GM19395 (cell line): ENCODE measurements around the gene PDE2A.

ENCODE experiments used
- ATAC-seq: cut with Tn5 transposase; IDR thresholded peaks from one replicate; pipeline ENCODE4 v1.9.1; 2021; ENCODE audit warnings: mild to moderate bottlenecking, moderate library complexity; ENCODE audit not compliant: unreplicated experiment

PDE2A gene

DNA sequence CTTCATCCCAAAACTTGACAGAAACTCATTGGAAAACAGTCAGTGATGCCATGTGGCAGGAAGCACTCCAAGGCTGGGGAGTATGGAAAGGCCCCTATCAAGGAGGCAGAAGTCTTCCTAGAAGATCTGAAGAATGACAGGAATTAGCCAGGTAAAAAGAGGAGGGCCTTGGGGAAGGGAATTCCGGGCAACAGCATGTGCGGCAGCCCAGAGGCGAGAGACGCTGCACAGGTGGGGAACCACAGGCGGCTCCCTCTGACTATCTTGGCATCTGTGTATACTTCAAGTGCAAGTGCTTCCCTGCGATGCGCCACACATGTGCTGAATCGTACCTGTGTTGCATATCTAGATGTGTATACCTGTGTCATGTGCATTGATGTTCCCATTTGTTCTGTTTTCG, 12.7 kb downstream of the PDE2A start:
- no peak for ATAC-seq

DNA sequence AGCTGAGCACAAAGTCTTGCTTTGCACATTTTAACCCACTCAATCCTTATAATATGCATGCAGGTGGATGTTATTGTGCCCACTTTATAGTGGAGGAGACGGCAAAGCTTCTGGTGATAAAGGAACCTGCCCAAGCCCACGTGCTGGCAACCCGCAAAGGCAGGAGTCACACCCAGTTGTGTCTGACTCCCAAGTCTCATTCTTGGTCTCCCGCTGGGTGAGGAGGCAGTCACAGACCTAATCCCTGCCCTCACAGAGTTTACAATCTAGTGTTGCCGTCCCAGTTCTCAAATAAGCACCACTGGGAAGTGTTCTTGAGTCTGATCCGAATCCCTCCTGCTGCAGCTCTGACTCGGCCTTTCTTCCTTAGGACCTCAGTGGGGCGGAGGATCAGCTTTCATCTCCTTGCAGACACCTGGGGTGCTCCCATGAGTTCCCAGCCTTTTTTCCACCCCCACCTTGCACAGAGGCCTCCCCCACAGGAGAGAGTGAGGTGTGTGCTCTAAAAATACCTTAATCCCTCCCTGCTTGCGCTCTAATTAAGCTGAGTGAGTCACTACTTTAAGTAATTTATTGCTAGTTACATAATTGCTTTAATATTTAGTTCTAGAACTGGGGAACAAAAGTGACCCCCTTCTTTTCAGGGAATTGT, 15.1 kb downstream of the PDE2A start:
- no peak for ATAC-seq

DNA sequence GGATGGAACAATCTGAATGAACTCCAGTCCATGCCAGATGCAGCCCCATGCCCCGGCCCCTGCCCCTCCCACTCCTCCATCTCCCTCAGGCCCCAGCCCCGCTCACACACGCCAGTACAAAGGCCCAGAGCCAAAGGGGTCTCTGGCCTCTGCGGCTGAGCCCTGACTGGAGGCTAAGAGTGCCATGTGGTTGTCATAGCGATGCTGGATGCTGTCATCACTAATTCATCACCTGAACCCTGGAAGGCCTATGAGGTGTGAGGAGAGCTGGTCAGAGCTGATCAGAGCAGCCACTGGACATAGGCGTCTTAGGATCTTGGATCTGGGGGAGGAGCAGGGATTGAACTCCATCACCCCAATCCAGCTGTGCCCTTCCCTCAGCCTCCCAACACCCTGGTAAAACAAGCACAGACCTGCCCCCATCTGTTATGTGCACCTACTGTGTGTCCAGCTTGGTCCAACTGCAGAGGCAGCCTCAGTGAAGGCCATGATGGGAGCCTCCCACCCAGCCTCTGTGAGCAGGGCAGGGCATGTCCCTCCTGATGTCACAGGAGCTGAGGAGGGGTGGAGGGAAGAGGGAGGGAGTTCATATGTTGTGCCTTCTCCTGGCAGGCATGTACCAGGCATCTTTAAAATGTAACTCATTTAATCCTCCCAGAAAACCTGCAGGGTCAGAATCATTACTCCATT, 16.7 kb downstream of the PDE2A start:
- no peak for ATAC-seq

DNA sequence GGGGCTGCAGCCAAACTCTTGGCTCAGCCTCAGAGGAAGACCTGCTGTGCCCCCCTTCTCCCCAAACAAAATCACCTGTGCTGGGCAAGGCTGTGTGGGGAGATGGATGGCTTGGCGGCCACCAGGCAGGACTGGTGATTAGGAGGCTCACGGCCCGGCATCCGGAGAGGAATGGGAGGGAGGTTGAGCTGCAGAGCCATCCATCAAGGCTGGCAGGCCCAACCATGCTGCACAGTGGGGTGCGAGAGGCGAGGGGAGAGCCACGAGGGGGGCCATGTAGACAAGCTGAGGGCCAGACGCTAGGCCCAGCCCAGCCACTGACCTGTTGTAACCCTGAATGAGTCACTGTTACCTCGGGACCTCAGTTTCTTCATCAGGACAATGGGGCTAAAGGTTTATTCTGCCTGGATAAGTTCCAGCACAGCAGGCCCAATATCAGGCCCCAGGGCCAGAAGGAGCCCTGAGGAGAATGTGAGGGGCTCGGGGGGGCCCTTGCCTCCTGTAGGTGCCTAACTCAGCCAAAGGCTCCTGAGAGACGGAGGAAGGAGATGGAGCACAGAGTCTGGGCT, 18.2 kb downstream of the PDE2A start:
- no peak for ATAC-seq

- no peak for ATAC-seq
Measured at GRCh38 chr11:72655014-72655413, 19.2 kb downstream of the PDE2A start.

DNA sequence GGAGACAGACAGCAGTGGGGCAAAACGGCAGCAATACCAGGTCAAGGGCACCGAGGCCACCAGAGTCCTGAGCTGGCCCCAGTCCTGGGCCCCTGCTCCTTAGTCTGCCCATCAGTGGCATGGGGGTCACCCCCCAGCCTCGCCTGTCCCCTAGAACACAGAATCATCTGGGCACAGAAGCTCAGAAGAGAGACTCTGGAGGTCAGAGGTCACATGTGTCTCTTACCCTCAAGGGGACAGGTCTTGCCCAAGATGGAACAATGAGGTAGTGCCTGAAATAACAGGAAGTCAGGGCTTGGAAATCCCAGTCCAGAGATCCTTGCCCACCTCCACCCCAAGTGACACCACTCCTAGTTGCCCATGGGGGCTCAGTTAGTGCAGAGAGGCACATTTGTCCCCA, 20.6 kb downstream of the PDE2A start:
- no peak for ATAC-seq

GRCh38 chr11:72652873-72653630, 21.2 kb downstream of the PDE2A start:
- ATAC-seq = no peak

DNA sequence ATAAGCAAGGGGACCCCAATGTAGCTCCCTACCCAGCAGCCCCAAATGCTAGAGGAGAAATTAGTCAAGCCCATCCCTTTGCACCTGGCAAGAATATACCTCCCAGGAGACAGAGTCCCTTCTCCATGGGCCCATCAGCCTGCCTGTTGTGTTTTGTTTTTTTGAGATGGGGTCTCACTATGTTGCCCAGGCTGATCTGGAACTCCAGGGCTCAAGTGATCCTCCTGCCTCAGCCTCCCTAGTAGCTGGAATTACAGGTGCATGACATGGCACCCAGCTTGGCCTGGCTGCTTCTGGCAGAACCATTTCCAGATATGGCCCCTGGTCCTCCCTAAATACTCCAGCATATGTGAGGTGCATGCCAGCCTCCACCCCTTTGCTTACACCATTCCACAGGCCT, 22.1 kb downstream of the PDE2A start:
- ATAC-seq = no peak

DNA sequence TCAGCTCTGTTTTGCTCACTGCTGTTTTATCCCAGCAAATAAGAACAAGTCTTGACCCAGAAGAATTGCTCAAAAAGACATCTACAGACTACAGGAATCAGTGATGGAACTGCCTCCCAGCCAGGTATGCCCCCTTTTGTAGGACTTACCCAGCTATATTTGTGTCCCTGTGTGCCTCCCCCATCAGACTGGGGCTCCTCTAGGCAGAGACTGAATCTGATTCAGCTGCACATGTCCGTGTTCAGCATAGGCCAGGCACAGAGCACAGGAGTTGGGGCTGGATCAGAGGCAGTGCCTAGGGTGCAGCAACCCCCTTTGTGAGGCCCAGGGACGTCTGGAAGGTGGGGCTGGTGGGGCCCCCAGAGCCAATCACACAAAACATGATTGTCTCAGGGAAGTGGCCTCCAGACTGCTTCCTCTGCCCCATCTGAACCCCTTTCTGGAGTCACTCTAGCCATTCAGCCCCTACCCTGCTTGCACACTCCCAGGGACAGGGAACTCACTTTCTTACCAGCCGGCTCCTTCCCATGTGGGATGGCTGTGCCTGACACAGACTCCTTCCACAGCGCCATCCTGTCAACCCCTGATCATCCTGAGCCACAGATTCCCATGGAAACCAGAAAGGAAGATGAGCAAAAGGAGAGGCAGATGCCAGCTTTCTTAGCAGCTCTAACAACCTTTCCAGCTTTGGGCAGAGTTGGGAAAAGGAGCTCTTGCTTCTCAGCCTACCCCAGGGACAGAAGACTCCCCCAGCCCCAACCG, 24.8 kb downstream of the PDE2A start:
- no peak for ATAC-seq

DNA sequence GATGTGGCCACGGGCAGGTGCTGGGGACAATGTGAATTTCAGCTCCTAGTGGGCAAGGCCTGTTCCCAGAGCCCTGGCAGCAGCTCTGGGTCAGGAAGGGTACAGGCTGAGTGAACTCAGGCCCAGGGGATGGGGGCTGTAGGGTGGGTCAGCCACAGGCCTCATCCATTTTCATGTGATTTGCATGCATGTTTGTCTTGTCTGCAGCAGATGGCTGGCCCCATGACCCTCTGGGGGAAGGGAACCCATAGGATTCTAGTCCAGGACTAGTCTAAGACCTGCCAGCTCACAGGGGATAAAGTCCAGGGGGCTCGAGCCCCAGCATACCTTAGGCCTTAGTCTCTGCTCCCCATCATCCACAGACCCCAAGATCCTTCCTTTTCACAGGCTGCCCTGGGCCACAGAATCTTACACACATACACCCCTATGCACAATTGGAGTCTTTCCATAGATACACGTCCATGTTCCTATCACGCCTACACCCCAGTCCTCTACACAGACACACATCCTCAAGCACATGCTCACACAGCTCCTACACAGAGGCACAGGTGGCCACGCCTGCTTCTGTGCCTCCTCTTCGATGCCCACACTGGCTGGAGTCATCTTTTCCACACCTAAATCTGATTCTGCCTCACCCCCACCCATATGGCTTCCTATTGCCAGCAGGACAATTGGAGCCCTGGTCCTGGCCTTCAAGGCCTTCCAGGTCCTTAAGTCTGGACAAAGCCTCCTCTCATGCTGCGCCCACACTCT, 25.7 kb downstream of the PDE2A start:
- no peak for ATAC-seq

- no peak for ATAC-seq
Measured at GRCh38 chr11:72647882-72648281, 26.3 kb downstream of the PDE2A start.

GRCh38 chr11:72646472-72646871, 27.8 kb downstream of the PDE2A start:
- ATAC-seq = no peak

- ATAC-seq = no peak
Measured at GRCh38 chr11:72646024-72646423, 28.2 kb downstream of the PDE2A start.

GRCh38 chr11:72643547-72643946, 30.7 kb downstream of the PDE2A start:
- no peak for ATAC-seq

DNA sequence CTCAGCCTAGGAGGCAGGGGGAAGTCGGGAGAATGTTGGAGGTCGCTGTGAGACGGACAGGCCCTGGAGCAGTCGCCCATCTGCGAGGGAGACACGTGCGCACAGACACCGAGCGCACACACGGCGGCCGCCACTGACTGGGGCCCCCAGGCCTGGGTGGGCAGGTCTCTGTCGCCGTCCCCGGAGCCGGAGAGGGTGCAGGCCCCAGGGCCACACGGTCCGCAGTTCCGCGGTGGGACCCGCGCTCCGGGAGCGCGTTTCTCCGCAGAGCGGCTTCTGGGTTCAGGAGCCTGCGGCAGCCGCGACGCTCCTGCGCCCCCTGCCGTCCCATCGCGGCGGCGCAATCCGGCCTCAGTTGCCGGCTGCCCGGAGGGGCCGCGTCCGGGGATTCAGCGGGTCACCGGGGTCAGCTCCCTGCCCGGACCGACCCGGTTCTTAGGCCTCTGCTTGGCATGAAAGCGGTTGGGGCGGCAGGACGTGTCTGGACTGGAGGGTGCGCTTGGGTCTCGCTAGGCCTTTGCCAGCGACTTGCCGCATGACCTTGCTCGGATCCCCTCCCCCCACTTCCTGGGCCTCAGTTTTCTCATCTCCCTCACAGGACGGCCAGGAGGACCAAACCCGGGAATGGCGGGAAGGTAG, 31.2 kb downstream of the PDE2A start:
- ATAC-seq = no peak

DNA sequence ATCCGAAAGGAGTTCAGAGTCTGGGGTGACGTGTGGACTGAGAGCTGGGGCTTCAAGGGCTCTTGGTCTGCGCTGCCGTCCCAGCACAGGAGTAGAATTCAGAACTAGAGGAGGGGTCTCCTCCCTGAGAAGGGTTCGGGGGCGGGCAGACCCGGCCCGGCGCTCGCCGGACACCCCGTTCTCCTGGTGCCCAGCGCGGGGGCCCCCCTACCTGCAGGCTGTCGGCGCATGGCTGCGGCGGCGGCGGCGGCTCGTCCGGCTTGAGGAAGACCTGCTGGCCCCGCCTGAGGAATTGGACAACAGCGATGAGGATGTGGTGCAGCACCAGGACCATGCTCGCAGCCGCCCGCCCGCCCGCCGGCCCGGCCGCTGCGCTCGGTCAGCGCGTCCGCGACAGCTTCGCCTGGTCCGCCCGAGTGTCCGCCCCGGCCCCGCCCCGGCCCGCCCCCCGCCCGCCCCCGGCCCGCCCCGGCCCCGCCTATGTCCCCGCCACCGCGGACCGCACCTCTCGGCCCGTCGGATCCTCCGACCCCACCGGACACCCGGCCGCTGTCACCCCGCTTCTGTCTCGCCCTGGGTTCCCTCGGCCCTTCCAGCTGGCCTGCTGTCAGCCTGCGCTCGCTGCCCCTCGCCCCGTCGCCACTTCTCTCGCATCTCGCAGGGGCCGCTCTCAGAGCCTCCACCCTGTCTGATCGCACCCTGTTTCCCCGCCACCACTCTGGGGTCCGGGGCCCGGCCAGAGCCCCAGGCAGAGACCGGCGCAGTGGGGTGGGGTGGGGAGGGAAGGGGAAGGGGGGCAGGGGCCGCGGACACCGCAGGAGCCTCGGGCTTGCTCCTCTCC, 32.0 kb downstream of the PDE2A start:
- no peak for ATAC-seq

GRCh38 chr11:72641522-72642042, 32.6 kb downstream of the PDE2A start:
- ATAC-seq = no peak

DNA sequence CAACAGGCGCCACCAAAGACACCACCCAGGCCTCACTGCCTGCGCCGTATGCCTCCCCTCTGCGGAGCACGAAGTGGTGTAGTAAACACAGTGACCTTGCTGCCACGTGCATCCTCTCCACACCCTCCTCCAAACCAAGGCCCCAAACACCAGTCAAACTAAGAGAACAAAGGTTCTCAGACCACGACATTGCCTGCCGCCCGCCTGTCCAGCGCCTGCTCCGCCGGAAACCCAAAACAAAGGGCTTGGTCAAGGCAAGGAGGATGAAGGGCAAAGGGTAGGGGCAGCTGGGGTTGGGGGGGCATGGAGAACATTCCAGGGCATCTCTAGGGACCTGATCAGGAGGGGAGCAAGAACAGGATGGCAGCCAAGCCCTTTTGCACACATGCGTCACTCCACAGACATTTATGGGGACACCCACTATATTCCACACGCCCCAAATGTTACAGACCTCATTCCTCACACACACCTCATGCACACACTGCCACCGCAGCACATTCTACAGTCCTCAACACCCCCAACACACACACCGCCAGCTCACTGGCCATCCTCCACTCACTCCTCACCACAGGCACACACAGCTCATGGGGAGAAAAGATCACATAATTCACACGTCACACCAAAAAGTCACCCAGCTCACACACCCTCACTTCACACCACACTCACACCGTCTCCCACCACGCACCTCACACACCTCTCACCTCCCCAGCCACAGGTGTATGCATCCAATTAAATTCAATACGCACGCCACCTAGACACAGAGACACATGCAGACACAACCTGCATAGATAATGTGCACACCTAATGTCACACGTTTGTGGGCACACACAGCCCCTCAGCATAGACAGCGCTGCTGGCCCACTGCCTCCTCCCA, 34.5 kb downstream of the PDE2A start:
- ATAC-seq = no peak
